Measurements from ENCODE around the gene UGT3A2.

UGT3A2 gene

GRCh38 chr5:36058776-36059175, 7.9 kb downstream of the UGT3A2 start:
- TF ChIP-seq CTCF (IDR thresholded peaks at IDR 0.05; ENCODE audit: low read depth, low read length): no peak
- no peaks in the 10 kb centered on the region for H3K36me3 ChIP-seq
- no peaks in the 10 kb centered on the region; the same call in 1 of the 2 replicates for H3K27me3 ChIP-seq
- no peak for DNase-seq
- no peak overlapping the region for H3K4me3 ChIP-seq (ENCODE audit: low read depth, low read length)
- no peaks in the 10 kb centered on the region for H3K4me1 ChIP-seq
- no peaks in the 10 kb centered on the region for H3K9me3 ChIP-seq

DNA sequence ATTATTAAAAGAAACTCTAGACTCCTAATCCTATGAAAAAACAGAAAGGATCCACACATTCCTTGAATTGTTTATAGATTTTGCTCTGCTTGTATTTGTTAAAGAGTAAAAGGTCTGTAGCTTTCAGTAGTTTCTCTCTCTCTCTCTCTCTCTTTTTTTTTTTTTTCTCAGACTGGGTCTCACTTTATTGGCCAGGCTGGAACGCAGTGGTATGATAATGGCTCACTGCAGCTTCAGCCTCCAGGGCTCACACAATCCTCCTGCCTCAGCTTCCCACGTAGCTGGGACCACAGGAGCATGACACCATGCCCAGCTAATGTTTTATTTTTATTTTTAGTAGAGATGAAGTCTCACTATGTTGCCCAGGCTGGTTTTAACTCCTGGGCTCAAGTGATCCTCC, 9.3 kb downstream of the UGT3A2 start:
- DNase-seq: no peak
- TF ChIP-seq CTCF (IDR thresholded peaks at IDR 0.05; ENCODE audit: low read depth, low read length): no peak
- H3K36me3 ChIP-seq: no peaks in the 10 kb centered on the region
- no peak overlapping the region for H3K4me3 ChIP-seq (ENCODE audit: low read depth, low read length)
- H3K27me3 ChIP-seq: no peaks in the 10 kb centered on the region; the same call in 1 of the 2 replicates
- no peaks in the 10 kb centered on the region for H3K9me3 ChIP-seq
- H3K4me1 ChIP-seq: no peaks in the 10 kb centered on the region

DNA sequence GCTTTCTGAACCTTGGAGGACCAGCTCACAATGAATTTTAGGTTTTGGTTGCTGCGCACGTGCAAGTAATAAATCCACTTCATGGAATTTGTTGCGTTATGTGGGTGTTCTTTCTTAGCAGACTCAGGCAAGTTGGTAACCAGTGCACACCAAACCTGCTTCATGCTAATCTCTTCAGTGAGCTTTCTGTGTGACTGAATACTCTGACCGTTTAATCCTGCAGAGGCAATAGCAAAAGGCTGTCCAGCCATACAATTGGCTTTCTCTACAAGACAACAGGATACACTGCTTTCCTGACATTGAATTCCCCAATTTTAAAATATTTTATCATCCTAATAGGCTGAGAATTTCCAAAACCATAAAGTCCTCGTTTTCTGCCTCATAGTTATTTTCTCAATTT, 10.3 kb downstream of the UGT3A2 start:
- DNase-seq: no peak
- no peaks in the 10 kb centered on the region for H3K4me1 ChIP-seq
- TF ChIP-seq CTCF (IDR thresholded peaks at IDR 0.05; ENCODE audit: low read depth, low read length): no peak
- H3K9me3 ChIP-seq: no peaks in the 10 kb centered on the region
- H3K27me3 ChIP-seq: no peaks in the 10 kb centered on the region; the same call in 1 of the 2 replicates
- H3K36me3 ChIP-seq: no peaks in the 10 kb centered on the region
- H3K4me3 ChIP-seq (ENCODE audit: low read depth, low read length): no peak overlapping the region

DNA sequence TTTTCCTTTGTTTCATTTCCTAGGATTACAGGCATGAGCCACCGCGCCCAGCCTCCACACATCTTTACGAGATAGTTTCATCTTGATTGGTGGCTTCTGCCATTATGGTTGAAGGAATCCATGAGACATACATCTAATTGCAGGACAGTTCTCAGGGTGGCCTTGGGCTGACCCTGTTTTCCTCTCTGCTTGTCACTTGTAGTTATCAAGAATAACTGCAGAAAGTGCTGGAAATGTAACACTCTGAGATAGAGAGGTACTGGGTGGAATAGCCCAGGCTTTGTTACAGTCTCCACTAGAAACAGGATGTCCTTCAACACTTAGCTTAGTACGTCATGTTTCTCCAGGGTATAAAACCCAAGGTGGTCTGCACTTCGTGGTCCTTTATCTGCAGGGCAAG, 10.7 kb downstream of the UGT3A2 start:
- Histone ChIP-seq H3K36me3 (no peaks in the 10 kb centered on the region), H3K4me3 (ENCODE audit: low read depth, low read length) (no peak overlapping the region), H3K9me3 (no peaks in the 10 kb centered on the region), H3K27me3 (no peaks in the 10 kb centered on the region; the same call in 1 of the 2 replicates), H3K4me1 (no peaks in the 10 kb centered on the region)
- TF ChIP-seq CTCF (IDR thresholded peaks at IDR 0.05; ENCODE audit: low read depth, low read length): no peak
- DNase-seq: no peak

GRCh38 chr5:36054647-36055046, 12.0 kb downstream of the UGT3A2 start:
- Histone ChIP-seq H3K4me1 (no peaks in the 10 kb centered on the region), H3K4me3 (ENCODE audit: low read depth, low read length) (no peak overlapping the region), H3K9me3 (no peaks in the 10 kb centered on the region), H3K36me3 (no peaks in the 10 kb centered on the region), H3K27me3 (0 out of 2 replicates have a peak, but pooled peaks cover 3% of the 10 kb centered on the region)
- DNase-seq: no peak
- TF ChIP-seq CTCF (IDR thresholded peaks at IDR 0.05; ENCODE audit: low read depth, low read length): no peak

GRCh38 chr5:36052538-36052937, 14.1 kb downstream of the UGT3A2 start:
- TF ChIP-seq CTCF (IDR thresholded peaks at IDR 0.05; ENCODE audit: low read depth, low read length): no peak
- Histone ChIP-seq H3K27me3 (0 out of 2 replicates have a peak, but pooled peaks cover 3% of the 10 kb centered on the region), H3K36me3 (no peaks in the 10 kb centered on the region), H3K4me1 (no peaks in the 10 kb centered on the region), H3K4me3 (ENCODE audit: low read depth, low read length) (no peak overlapping the region), H3K9me3 (no peaks in the 10 kb centered on the region)
- DNase-seq: no peak

Data from BE2C (cell line).